Neural progenitor cell (in vitro differentiated cells): ENCODE results near the gene ITGB1.

Experiments
- CTCF ChIP-seq: fragments of 200-600 bp; sonication (generic); IDR thresholded peaks from 2 replicates; pipeline ENCODE4 v1.5.1; 2017; ENCODE audit warnings: antibody characterized with exemption, mild to moderate bottlenecking
- EZH2 ChIP-seq: fragments of 200-600 bp; sonication (generic); IDR thresholded peaks from 2 replicates; pipeline ENCODE4 v1.6.1; 2017; ENCODE audit warnings: antibody characterized with exemption, mild to moderate bottlenecking, moderate library complexity

- TF ChIP-seq CTCF = no peak
- no peak for TF ChIP-seq EZH2
Observed at GRCh38 chr10:32887481-32887880, 70.5 kb downstream of the ITGB1 start.
